Endometrial microvascular endothelial cells (primary cell): ENCODE data around the gene SESTD1. TPM values are rescaled to one million over a fixed set of nuclear protein-coding genes. Genes with fewer than 3 reads are reported as not detected.
"Not testable (repeated sequence)": the region's sequence is repeated elsewhere in the genome, so short reads cannot be mapped to it uniquely, and the experiment has no call there.

Source experiments
- in situ Hi-C: cut with HindIII; loops from 2 replicates; pipeline ENCODE4 v1.10.0; 2017; ENCODE audit warnings: low sequenced_read_pairs, low pct_unique_long_range_greater_than_20kb; ENCODE audit errors: inconsistent ontology term
- total RNA-seq: library from RNA; depleted of rRNA; stranded (reverse); fragments of >200 nt; gene quantifications from one replicate; pipeline ENCODE4 v1.2.3, GENCODE V29; 2015; ENCODE audit errors: inconsistent ontology term

The SESTD1 gene
- total RNA-seq, 1 donor from 2014 or later, result 8.5 TPM

- in situ Hi-C loops, result no loop called here
These were observed 6.1 kb upstream of the SESTD1 start for GRCh38 chr2:179270689-179271088.

DNA sequence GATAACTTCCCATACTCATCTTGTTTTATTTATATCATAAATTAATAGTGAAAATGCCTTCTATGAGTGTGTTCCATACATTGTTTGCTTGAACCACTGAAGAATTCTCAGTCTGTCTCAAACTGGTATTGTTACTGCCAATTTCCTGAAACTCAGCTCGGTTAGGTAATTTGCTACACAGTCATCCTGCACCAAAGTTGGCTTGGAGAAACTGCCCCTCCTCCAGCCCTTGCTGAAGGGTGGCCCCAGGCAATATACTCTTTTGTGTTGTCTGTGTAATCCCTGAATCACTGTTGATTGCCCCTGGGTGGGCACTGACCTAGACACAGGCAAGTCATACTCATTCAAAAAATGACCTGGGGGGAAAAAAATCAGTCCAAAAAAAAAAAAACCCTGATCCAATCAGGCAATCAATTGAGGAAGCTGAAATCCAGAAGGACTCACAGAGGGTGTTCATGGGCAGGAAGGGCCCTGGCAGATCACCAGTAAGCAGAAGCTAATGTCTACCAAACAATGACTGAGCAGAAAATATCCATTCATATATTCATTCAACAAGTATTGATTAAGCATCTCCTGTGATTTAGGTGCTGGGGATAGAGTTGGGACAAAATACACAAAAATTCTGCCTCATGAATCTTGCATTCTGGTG is 3.8 kb upstream of the SESTD1 start:
- in situ Hi-C loops, result no loop called here

GRCh38 chr2:179266271-179266670 is 1.6 kb upstream of the SESTD1 start:
- in situ Hi-C loops, result no loop called here

- in situ Hi-C loops, result no loop called here
These were observed 464 bp upstream of the SESTD1 start for GRCh38 chr2:179265082-179265510.

DNA sequence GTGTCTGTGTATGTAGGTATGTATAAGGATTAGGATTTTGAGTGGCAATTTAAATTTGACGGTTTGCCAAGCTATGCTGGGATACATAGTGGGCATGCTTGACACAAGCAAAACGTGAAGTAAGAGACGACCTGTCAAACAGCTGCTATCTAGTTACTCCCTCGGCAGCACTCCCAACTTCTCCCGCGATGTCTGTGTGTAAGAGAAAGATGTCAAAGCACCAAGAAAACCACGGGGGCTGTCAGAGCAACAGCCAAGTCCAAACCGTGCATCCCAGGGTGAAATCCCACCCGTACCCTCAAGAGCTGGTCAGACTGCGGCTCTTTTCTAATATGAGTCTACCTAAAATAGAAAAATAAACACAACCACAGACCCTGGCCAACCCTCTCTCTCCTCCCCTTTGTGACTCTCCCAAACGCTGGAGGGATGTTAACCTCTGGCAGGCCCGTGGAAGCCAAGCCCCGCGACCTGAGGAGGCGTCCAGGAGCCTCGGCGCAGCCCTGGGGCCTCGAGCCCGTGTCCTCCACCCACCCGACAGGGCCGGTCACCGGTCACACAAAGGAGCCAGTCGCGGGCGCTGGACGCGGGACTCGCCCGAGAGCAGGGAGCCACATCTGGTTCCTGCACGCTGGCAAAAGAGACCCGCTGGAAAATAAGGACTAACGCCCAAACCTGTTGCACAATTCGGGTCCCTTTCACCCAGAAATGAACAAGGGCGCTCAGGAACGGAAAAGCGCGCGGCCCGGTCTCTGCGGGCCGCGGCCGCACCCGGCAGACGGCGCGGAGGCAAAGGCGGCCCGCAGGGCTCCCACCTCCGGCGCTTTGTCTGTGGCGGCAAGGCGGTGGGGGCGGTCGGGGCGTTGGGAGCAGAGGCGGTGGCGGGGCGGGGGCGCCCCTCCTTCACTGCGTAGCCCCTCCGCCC is 925 bp downstream of the SESTD1 start:
- in situ Hi-C loops, result no loop called here

DNA sequence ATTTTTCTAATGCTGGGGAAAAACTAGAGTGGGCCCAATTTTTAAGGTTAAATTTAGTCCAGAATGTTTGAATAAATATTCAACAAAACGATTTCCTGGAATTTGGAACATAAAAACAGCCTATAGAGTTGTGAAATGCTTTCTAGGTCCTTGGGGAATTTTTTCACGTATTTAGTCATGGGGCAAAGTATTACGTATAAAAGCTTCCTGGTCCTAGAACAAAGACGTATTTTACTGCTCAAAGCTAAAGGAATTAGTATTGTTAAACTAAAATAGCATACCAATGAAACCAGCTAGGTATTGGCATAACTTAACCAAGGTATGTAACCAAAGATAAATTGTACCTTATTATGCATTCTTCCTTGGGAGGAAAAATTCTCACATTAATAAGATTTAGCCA is 1.6 kb downstream of the SESTD1 start:
- in situ Hi-C loops, result no loop called here

GRCh38 chr2:179262077-179262660 is 2.5 kb downstream of the SESTD1 start:
- in situ Hi-C loops, result no loop called here

- in situ Hi-C loops, result no loop called here
These were observed 3.3 kb downstream of the SESTD1 start for GRCh38 chr2:179261151-179261825.

- in situ Hi-C loops, result no loop called here
These were observed 4.4 kb downstream of the SESTD1 start for GRCh38 chr2:179260224-179260623.

- in situ Hi-C loops, result no loop called here
These were observed 9.5 kb downstream of the SESTD1 start for GRCh38 chr2:179255129-179255528.

GRCh38 chr2:179253226-179253625 is 11.4 kb downstream of the SESTD1 start:
- in situ Hi-C loops, result no loop called here

- in situ Hi-C loops, result no loop called here
These were observed 12.2 kb downstream of the SESTD1 start for GRCh38 chr2:179252423-179252822.

DNA sequence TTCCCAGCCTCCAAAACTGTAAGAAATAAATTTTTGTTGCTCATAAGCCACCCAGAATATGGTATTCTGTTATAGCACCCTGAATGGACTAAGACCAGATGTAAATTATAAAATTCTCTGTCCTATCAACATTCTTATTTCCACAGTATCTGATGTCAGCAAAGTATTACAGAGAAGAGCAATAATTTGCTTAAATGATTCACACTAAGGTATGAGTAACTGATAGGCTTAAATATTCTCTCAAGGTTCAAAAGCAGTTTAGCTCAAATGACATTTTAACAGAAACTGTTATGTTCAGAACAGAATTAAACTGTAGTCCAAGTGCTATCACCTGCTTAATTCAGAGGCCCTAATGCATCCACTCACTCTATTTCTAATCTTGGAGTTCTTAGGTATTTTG is 12.8 kb downstream of the SESTD1 start:
- in situ Hi-C loops, result no loop called here

DNA sequence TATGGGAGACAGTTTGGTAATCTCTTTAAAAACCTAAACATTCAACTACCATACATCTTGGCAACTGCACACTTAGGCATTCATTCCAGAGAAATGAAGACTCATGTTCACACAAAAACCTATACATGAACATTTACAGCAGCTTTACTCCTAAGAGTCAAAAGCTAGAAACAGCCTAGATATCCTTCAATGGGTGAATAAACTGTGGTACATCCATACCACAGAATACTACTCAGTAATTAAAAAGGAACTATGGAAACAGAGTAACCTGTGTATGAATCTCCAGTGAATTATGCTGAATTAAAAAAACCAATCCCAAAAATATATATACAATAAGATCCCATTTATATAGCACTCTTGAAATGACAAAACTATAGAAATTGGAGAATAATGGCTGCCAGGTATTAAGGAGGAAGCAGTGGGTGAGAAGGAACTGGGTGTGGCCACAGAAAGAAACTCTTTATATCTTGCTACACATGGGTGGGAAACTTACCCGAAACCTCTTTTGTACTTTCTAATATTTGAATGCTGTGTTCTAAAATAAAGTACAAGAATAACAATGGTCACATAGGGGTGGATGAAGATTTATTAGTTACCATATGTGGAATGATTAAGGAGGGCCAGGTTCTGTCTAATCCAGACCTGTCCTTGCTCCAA is 13.7 kb downstream of the SESTD1 start:
- in situ Hi-C loops, result no loop called here

GRCh38 chr2:179250095-179250494 is 14.5 kb downstream of the SESTD1 start:
- in situ Hi-C loops, result no loop called here

- in situ Hi-C loops, result no loop called here
These were observed 16.6 kb downstream of the SESTD1 start for GRCh38 chr2:179248024-179248348.

DNA sequence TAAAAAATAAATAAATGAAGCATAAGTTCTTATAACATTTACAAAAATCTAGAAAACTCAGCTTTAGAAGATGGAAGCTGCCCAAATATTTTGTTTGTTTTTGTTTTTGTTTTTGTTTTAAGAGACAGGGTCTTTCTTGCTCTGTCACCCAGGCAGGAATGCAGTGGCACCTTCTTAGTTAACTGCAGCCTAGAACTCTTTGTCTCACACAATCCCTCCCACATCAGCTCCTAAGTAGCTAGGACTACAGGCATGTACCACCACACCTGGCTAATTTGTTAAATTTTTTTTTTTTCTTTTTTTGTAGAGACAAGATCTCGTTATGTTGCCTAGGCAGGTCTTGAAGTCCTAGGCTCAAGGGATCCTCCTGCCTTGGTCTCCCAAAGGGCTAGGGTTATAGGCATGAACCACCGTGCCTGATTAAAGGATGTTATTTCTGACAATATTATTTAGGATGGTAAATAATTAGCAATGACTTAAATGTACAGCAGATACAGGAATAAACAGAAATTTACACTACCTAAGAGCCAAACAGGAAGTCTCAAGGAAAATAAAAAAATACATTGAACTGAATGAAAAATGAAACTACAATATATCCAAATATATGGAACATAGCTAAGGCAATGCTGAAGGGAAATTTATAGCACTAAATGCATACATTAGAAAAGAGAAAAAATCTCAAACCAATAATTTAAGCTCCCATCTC is 17.2 kb downstream of the SESTD1 start:
- in situ Hi-C loops, result no loop called here

- in situ Hi-C loops, result not testable (repeated sequence)
These were observed 18.8 kb downstream of the SESTD1 start for GRCh38 chr2:179245843-179246242.
